GM18870 (cell line): ENCODE measurements around the gene RRP36.
"Not testable (repeated sequence)": the region's sequence is repeated elsewhere in the genome, so short reads cannot be mapped to it uniquely, and the experiment has no call there.

Source experiments
- ATAC-seq: cut with Tn5 transposase; IDR thresholded peaks from one replicate; pipeline ENCODE4 v1.9.1; 2021; ENCODE audit warnings: moderate library complexity; ENCODE audit not compliant: unreplicated experiment

RRP36 gene, protein sequence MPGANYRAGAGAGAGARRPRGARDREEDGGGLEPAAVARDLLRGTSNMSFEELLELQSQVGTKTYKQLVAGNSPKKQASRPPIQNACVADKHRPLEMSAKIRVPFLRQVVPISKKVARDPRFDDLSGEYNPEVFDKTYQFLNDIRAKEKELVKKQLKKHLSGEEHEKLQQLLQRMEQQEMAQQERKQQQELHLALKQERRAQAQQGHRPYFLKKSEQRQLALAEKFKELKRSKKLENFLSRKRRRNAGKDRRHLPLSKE

DNA sequence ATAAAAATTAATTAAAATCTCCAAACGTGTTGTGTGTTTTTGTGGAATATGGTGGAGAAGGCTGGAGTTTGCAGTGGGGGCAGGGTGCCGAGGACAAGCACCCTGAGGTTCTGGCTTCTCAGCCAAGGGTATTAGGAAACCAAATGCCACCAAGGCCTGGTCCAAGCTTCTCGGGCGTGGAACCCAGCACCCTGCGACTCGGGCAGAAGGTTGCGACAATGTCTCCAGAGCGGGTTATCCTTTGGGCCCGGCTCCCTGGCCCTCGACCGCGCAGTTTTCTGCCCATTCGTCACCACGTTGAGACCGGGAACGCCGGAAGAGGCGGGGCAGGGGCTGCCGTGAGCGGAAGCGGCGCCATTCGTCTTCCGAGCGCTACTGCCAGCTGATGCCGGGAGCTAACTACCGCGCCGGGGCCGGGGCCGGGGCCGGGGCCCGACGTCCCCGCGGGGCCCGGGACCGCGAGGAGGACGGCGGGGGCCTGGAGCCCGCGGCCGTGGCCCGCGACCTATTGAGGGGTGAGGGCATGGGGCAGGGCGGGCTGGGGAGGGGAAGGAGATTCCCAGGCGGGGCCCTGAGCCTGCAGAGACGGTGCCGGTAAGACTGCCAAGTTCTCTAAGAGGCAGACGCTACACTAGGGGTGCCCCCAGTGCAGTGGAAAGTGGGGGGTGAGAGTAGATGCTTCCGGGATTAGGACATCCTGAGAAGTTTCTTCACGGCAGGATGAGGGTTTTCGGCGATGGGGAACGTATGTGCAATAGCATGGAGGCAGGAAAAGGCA, at the start of gene RRP36:
TSS of gene RRP36 (plus strand) at position 354 of the 778 bp plus-strand sequence. CDS start at position 386, 32 bp downstream.
- no peak for ATAC-seq

DNA sequence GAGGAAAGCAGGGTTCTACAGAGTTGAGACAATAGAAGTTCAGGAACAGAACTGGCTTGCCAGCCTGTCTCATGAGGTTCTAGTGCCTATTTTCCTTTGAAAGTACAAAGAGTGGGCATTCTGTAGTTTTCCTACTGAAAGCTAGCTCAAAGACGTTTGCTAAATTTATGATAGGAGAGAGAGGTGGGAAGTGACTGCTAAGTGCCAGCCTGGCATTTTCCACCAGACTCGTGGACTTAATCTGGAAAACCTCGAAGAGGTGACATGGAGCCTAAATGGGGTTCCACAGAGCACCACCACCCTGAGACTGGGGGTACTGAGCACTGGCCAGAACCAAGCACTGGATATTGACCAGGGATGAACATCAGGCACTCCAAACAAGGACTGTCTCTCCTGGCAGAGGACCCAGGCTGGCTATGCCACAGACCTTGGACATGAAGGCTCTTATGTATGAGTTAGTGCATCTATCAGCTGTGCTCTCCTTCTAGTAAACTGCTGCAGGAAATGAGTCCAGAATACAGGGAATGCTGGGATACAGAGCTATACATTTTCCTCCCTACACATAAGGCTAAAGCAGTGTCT, 49.6 kb upstream of the RRP36 start:
- ATAC-seq = no peak

DNA sequence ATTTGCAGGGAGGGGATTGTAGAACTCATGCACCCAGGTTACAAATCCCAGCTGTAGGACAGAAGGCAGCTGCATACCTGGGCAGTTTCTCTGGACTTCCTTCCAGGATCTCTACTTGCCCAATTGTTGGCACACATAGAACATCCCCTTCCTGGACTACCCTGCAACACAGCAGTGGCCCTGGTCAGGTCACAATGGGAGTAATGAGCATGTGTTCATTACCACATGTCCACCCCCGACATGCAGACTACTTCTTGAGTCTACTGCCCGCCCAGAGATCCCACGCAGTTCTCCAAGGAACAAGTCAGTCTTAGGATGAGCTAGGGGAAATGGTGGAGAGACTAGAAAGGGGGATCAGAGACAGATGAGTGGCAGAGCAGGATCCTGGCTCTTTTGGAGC, 47.5 kb upstream of the RRP36 start:
- ATAC-seq = no peak

DNA sequence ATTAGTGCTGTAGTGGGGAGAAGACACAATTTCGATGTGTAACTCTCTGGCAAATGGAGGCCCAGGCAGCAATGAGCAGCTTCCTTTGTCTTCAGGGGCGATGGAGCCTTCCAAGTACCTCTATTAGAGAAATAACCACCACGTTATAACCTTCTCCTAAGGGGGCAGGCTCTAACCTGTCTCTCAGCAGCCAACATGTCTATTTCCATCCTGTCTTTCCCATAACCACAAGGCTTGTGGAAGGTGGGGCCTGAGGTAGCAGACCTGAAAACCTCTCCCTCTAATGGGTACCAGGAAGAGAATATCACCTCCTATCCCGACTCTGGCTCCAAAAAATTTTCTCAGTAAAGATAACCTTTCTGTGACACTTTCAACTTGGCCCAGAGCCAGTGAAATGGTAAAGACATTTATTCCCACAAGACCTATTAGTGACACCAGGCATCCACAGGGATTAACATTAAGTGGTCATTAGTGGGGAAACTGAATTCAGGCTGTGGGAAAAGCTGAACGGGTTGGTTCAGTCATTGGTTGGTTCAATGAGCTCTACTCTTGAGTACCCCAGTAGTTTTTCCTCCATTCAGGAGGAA, 46.4 kb upstream of the RRP36 start:
- no peak for ATAC-seq

- no peak for ATAC-seq
These were observed 43.0 kb upstream of the RRP36 start for GRCh38 chr6:42978487-42978838.

- ATAC-seq = no peak
These were observed 42.4 kb upstream of the RRP36 start, which contains the start of gene PEX6 for GRCh38 chr6:42978839-42979522. TSS of gene PEX6 (minus strand) at chr6:42979181. CDS start at chr6:42979150, 31 bp downstream.

DNA sequence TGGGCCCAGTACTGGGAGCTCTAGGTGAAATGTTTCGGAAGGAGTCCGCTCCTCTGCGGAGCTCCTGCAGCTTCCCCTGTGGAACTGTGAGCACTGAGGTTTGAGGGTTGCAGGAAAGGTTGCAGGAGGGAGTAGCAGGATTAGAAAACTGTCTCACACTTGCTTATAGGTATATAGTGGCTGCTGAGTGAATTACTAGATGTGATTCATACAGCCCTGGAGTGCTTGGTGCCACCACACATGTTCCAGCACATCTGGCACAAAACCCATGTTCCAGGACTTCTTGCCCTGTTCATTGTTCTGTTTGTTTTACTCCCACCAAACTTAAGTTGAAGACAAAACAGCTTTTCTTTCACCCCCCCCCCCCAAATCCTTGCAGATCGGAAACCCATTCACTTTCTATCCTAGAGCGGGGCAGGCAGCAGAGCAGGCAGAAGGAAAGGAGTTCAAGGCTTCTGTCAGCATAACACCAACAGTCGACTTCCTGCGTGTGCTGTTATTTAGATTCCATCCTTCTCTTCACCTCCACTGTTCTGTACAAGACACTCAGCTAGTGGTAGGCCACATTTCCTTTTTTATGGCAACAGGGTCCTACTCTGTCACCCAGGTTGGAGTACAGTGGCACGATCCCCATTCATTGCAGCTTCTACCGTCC, 41.8 kb upstream of the RRP36 start:
- no peak for ATAC-seq

DNA sequence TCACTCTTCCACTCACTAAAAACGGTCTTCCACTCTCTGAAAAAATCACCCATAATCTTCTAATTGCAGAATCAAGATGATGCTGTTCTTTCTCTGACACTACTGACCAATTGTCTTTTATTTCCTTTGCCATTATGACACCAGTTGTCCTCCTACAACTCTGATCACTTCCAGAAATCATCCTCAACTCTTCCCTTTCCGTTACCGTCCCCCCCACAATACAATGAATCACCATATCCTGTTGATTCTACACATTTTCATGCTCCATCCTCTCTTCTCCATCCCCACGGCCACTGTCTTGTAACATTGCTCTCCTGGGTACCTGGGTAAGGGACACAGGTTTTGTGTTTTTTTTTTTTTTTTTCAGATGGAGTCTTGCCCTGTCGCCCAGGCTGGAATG, 39.6 kb upstream of the RRP36 start:
- no peak for ATAC-seq

- peak; percentile 89 for ATAC-seq
These were observed 37.2 kb upstream of the RRP36 start, which contains the start of gene PPP2R5D for GRCh38 chr6:42984001-42984923. TSS of gene PPP2R5D (plus strand) at chr6:42984570. CDS start at chr6:42984678, 108 bp downstream.

DNA sequence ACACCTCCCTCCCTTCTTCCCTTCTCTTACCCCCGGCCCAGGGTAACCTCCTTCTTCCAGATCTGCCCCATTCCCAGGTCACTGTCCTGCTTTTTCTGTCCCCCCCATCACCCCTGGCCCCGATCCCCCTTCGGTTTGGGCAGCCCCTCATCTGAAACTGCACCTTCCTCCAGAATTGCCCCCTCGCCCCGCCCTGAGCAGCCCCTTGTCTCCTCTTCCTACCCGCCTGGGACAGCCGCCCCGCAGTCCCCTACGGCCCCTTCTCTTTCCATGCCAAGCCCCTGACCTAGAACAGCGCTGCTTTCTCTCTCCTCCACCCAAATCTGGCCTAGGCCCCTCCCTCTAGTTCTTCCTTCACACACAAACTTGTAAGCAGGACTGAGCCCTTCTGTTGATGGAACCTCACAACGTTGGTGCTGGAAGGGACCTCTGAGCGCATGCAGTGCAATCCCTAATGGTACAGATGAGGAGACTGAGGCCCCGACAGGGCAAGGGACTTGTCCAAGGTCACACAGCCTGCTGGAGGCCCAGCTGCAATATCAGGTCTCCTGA, 36.4 kb upstream of the RRP36 start:
- ATAC-seq = no peak

- ATAC-seq = no peak
These were observed 33.6 kb upstream of the RRP36 start for GRCh38 chr6:42987533-42988451.

DNA sequence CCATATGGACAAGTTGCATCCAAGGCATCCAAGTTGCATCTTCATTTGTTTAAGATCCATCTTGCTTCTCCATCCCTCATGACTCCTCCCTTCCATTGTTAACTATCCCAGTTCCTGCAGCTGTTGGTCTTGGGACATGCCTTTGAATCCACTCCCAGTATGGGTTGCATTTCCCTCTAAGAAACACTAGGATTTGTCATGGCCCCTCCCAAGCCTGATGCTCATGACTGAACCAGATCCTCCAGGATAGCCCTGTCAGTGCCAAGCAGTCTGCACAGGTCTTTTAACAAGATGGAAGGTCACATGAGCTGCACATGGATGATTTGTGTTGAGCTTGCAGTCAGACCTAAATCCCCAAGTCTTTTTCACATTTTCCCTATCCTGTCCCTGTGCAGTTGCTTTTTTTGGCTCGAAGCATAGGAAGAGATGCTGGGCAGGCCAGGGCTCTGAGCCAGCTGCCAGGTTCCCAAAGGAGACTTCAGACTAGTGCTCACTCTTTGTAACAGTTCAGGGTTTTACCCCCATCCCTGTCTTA, 32.9 kb upstream of the RRP36 start:
- ATAC-seq = no peak

DNA sequence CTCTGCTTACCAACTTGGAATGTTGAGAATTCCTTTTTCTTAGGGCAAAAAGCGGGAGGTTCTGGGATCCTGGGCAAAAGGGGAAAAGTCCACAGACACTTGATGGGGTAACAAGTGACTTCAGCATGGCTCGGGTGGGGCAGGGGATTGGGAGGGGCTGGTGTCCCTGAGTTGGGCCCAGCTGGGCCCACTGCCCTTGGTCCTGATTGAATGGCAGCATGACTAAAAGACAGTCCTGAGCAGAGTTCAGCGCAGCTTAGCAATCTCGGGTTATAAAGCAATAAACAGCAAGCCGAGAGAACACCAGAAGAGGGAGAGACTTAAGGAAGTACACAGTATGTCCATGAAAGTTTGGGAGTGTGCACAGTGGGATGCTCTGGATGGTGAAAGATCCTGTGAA, 31.5 kb upstream of the RRP36 start:
- ATAC-seq = no peak

- ATAC-seq = no peak
These were observed 28.0 kb upstream of the RRP36 start for GRCh38 chr6:42993445-42993844.

DNA sequence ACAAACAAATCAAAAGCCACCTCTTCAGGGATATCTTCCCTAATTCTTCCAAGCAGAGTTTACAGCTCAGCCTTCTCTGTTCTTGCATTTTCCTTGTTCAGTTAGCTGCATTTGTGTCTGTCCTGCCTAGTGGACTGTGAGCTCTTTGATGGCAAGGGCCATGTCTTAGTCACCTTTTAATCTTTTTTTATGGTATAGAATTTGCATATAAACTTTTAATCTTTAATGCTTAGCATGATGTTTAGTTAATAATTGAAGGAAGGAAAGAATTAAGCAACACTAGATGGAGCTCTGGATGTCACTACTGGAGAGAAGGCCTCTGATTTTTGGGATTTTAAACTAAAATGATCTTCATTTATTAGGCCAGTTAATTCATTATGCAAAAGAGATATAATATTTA, 24.9 kb upstream of the RRP36 start:
- no peak for ATAC-seq

GRCh38 chr6:42998205-42998604, 23.2 kb upstream of the RRP36 start:
- ATAC-seq = not testable (repeated sequence)

- no peak for ATAC-seq
These were observed 19.6 kb upstream of the RRP36 start for GRCh38 chr6:43001843-43002242.

- ATAC-seq = no peak
These were observed 15.6 kb upstream of the RRP36 start for GRCh38 chr6:43005844-43006243.
